UCSD-AML1 (cell line): ENCODE measurements around the gene RBM33.
"Not testable (repeated sequence)": the region's sequence is repeated elsewhere in the genome, so short reads cannot be mapped to it uniquely, and the experiment has no call there.

Experiments used
- DNase-seq: peaks from one replicate; lab custom pipeline; 2025; ENCODE audit not compliant: unreplicated experiment; lab: John Stamatoyannopoulos, UW

Gene RBM33, protein sequence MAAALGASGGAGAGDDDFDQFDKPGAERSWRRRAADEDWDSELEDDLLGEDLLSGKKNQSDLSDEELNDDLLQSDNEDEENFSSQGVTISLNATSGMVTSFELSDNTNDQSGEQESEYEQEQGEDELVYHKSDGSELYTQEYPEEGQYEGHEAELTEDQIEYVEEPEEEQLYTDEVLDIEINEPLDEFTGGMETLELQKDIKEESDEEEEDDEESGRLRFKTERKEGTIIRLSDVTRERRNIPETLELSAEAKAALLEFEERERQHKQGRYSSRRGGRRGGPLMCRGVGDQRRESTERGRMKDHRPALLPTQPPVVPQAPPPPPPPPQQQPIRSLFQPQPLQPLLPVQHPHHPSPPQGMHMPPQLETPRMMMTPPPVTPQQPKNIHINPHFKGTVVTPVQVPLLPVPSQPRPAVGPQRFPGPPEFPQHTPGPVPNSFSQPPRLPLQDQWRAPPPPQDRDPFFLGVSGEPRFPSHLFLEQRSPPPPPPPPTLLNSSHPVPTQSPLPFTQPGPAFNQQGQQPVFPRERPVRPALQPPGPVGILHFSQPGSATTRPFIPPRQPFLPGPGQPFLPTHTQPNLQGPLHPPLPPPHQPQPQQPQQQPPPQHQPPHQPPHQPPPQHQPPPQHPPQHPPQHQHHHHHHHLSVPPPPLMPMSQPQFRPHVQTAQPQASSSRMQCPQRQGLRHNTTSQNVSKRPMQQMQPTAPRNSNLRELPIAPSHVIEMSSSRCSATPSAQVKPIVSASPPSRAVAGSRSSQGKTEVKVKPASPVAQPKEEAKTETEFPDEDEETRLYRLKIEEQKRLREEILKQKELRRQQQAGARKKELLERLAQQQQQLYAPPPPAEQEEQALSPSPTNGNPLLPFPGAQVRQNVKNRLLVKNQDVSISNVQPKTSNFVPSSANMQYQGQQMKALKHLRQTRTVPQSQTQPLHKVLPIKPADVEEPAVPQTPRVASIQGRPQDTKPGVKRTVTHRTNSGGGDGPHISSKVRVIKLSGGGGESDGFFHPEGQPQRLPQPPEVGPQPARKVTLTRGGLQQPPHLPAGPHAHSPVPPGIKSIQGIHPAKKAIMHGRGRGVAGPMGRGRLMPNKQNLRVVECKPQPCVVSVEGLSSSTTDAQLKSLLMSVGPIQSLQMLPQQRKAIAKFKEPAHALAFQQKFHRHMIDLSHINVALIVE

DNA sequence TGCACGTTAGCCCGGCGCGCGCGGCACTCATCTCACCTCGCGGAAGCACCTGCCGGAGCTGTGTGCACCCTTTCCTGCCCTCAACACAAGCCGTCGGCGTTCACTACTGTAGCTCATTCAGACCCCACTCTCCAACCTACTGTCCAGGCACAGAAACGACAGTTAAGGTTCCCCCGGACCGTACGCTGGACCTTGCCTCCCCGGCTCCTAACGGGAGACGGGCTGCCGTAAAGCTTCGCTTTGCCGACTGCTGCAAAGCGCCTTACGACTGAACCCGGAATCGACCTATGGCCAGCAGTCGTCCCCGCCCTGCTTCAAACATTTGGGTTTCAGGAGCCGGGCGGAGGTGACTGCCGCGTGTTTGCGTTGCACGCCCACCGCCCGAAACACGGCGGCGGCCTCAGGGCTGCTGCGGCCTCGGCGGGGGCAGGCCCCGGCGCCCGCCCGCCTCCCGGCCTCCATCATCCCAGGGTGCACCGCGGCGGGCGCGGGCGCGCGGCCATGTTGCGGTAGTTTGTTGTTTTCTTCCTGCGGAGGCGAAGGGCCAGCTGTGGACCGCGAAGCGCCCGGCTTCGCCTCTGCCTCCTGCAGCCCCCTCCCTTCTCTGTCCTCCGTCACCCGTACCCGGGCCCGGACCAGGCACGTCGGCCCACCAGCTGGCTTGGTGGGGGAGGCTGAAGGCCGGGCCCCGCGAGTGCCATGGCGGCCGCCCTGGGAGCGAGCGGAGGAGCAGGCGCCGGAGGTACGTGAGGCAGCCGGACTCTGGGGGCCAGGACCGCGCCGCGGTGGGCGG, at the start of gene RBM33:
TSS of gene RBM33 (plus strand) at position 484 of the 793 bp plus-strand sequence. CDS start at position 700, 216 bp downstream.
- peak; percentile 62 for DNase-seq

DNA sequence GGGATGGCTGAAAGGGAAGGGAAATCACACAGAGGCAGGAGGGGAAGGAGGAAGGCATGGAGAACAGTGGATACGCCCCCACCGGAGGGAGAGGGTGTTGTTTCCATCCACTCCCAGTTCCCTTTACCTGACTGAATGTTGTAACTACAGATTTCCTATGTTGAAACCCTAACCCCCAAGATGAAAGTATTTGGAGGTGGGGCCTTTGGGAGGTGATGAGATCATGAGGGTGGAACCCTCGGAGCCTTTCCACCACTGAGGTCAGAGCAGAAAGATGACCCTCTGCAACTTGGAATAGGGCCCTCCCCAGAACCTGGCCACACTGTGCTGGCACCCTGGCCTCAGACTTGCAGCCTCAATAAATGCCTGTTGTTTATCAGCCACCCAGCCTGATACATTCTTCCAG, 49.5 kb upstream of the RBM33 start:
- DNase-seq, result no peak

GRCh38 chr7:155597753-155598140, 46.7 kb upstream of the RBM33 start:
- DNase-seq, result no peak

DNA sequence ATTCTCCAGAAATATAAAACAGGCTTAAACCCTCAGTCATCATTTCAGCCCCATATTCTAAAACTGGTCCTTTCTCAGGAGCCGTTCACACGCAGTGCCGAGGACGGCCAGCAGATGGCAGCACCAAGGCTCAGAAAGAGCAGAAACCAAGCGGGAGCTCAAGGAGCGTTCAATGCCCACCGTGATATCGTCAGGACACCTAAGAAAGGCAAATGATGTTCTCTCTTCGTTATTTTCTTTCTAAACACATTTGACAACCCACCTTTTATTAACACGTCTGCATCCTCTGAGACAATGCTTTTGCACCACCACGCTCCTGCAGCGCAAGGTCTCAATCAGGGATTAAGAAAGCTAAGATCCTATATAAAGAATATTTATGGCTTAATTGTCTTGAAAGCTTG, 45.7 kb upstream of the RBM33 start:
- peak; percentile 70 for DNase-seq

- no peak for DNase-seq
These were observed 42.3 kb upstream of the RBM33 start for GRCh38 chr7:155602156-155602555.

DNA sequence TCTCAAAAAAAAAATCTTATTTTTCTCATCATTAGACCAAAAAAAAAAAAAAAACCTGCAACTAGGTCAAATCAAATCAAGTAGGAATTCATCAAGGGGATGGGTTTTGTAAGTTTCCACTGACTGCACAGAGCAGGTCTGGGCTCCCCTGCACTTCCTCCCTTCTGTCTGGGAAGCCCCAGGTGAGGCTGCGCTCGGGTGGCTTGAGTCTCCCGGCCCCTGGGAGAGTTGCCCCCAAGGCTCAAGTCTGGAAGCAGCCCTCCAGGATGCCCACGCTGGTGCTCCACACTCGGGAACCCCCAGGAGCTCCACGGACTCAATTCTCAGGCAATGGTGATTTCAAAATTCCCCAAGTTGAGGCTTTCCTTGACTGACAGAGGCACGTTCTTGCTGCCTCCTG, 41.7 kb upstream of the RBM33 start:
- DNase-seq, result no peak

- no peak for DNase-seq
These were observed 41.1 kb upstream of the RBM33 start for GRCh38 chr7:155603205-155603857.

GRCh38 chr7:155603858-155604503, 40.5 kb upstream of the RBM33 start:
- DNase-seq, result no peak

GRCh38 chr7:155604504-155604997, 39.9 kb upstream of the RBM33 start:
- no peak for DNase-seq

DNA sequence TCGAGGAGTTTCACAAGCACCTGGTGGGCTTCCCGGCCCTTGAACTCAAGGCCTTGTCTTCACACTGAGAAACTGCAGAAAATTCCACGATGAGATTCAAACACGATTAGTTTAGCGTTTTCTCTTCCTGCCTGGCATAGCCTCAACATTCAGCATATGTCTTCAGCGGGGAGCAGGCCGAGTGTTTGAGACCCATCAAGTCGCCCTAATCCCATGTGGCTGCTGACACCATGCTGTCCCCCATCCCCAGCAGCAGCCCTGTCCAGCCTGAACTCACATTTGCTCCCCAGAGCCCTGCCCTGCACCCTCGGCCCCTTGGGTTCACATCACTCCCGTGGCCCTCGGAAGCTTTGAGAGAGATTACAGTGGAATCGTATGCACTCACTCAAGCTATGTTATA, 35.3 kb upstream of the RBM33 start:
- DNase-seq, result no peak

- no peak for DNase-seq
These were observed 33.7 kb upstream of the RBM33 start for GRCh38 chr7:155610633-155611193.

GRCh38 chr7:155611808-155612447, 32.5 kb upstream of the RBM33 start:
- DNase-seq, result no peak

GRCh38 chr7:155612658-155613057, 31.8 kb upstream of the RBM33 start:
- DNase-seq, result no peak

DNA sequence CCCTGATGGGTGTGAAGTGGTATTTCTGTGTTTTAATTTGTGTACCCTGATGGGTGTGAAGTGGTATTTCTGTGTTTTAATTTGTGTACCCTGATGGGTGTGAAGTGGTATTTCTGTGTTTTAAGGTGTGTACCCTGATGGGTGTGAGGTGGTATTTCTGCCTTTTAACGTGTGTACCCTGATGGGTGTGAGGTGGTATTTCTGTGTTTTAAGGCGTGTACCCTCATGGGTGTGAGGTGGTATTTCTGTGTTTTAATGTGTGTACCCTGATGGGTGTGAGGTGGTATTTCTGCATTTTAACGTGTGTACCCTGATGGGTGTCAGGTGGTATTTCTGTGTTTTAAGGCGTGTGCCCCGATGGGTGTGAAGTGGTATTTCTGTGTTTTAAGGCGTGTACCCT, 29.4 kb upstream of the RBM33 start:
- DNase-seq, result not testable (repeated sequence)

- DNase-seq, result no peak
These were observed 25.5 kb upstream of the RBM33 start for GRCh38 chr7:155618708-155619633.

- no peak for DNase-seq
These were observed 24.7 kb upstream of the RBM33 start for GRCh38 chr7:155619634-155620271.

GRCh38 chr7:155620497-155620896, 24.0 kb upstream of the RBM33 start:
- no peak for DNase-seq
